ENCODE data around the gene MSX2.

The MSX2 gene

DNA sequence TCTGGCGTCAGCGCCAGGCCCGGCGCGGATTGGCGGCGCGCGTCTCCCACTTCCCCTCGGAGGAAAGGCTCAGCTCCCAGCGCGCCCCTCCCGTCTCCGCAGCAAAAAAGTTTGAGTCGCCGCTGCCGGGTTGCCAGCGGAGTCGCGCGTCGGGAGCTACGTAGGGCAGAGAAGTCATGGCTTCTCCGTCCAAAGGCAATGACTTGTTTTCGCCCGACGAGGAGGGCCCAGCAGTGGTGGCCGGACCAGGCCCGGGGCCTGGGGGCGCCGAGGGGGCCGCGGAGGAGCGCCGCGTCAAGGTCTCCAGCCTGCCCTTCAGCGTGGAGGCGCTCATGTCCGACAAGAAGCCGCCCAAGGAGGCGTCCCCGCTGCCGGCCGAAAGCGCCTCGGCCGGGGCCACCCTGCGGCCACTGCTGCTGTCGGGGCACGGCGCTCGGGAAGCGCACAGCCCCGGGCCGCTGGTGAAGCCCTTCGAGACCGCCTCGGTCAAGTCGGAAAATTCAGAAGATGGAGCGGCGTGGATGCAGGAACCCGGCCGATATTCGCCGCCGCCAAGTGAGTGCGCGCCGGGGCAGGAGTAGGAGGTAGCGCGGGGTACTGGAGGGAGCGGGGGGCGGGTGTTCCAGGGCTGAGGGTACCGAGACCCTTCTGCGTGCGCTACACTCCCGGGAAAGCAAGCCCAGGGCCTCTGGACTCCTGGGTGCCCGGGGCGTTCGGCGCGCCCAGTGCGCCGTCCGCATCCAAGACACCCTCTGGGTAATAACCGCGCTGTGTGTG lies at the start of gene MSX2:
Gene MSX2 (plus strand): TSS at position 99 of the 777 bp plus-strand sequence. CDS start 78 bp downstream, at position 177.
- no peak for DNase-seq

DNA sequence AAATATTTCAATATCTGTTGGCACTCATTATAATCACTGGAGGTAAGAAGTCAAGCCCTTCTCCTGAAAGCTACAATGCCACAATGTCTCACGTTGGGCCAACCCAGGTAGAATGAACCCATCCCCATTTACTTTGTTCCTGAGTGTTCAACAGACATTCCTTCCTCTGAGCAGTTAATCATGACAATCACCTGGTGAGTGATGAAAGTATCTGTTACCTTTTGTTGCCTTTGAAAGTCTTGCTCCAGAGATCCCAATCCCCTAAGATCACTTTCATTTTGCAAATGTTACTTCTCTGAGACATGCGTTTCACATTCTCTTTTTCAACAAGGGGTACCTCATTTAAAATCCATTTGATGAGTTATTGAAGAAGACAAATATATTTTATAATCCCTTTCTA lies 49.3 kb upstream of the MSX2 start:
- DNase-seq: no peak

DNA sequence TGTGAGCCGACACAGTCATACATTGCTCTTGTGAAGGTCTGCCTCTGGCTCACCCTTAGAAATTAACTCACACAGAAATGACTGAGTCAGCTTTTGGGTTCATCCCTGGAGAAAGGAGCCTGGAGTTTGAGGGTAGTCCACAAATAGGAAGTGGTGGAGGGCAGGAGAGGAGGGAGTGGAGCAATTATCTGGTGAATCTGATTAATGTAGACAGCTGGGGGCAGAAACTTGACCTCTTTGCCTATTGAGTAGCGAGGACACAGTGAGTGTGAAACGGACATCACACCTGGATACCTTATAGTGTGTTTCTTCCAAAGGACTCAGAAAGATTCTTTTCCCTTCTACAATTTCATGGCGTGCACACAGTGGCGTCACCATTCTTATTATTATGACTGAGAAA lies 48.5 kb upstream of the MSX2 start:
- DNase-seq: no peak

DNA sequence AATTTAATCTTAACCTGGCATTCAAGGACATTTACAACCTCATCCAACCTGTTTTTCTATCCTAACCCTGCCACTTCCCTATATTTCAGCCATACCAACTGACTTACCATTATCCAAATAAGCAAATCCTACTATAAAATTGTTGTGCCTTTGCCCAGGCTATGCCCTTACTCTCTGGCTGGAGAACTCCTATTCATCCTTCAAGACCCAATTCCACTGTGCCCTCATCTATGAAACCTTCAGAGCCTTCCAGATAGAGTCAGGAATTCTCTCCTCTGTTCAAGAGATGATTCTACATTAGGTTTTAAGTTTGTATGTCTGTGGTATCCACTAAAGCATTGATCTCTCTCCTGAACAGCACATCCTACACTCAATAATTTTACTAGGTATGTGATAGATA lies 46.3 kb upstream of the MSX2 start:
- DNase-seq: no peak

DNA sequence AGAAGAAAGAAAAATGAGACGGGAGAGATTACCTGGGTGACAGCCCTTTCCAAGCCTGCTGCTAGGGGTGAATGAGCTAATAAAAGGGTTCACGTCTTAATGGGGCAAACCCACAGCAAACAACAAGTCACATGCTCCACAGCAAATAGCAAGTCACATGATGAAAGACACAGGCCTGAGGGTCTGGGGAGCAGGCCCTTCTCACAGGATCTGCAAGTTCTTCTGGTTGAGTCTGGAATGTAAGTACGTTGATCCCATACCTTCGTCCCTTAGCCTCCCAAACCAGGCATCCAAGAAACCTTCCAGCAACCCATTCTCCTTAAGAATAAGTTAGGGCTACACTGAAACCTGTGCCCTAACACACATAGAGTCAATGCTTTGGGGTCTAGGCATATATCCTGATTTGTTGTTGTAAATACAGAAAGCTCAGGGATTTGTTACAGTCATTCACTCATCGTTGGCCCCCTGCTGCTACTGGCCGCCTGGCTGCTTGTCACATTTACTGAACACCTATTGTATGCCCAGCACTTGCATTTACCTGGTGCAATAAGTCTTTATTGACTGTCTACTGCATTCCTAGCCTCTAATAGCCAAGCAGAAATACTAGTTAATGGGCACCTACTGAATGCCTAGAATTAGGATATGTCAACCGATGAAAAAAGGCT lies 43.3 kb upstream of the MSX2 start:
- DNase-seq: no peak

DNA sequence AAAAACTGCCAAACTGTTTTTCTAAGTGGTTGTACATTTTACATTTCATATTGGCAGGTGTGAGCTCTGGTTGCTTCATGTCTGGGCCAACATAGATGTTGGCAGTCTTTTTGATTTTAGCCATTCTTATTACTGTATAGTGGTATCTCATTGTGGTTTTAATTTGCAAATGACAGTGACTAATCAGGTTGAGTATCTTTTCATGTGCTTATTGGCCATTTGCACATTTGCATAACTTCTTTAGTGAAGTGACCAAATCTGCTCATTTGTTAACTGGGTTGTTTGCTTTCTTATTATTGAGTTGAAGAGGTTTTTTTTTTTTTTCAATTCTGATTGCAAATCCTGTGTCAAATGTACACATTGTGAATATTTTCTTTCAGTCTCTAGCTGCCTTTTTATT lies 36.9 kb upstream of the MSX2 start:
- no peak for DNase-seq

DNA sequence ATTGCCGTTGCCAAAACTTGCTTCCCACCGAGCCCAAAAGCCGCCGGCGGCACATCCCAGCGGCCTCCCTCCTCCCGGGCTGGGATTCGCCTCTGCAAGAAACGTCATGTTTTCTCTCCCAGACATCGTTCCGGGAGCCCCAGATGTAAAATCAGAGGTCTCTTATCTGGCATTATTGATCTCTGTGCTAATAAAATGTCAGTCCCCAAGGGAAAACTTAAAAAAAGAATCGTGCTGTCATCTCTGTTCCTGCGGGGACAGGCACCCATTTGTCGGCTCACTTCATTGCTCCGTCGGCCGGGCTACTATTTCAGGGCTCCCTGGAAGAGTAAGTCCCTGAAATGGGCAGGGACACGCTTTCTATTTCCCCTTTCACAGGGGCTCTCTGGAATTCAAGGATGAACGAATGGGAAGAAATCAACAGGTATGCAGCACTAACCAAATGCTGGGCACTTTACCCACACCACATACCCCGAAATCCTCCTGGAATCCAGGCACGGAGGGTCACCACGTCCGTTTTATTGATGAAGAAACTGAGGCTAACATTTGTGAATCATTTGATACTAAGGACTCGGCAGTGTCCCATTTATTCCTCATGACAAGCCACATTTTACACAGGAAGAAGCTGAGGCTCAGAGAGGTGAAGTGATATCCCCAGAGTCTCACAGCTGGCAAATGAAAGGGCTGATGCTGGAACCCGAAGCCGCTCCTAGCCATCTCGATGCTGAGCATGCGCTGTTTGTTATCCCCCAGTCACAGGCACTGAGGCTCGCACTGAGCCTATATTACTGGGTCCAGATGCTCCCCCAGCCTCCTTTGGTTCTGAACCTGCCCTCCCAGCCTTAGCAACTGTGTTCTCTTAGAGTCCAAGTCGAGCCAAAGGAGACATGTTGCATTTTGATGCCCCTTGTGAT lies 35.7 kb upstream of the MSX2 start:
- DNase-seq: no peak

DNA sequence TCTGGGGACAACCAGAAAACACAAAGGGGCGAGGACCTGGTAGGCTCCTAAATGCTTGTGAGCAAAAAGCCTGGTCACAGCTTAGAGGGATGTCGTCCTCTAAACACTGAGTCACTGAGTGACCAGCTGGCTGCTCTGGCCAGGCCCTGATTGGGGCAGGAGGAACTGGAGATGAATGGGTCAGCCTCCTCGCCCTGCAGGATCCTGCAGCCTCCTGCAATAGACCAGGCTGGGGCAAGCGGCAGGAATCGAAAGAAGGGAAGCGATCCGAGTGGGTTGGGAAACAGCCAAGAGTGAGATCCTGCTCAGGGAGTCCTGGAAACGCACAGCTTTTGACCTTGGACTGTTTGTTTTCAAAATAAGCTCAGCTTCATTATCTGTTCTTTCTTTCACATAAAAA lies 34.1 kb upstream of the MSX2 start:
- no peak for DNase-seq

DNA sequence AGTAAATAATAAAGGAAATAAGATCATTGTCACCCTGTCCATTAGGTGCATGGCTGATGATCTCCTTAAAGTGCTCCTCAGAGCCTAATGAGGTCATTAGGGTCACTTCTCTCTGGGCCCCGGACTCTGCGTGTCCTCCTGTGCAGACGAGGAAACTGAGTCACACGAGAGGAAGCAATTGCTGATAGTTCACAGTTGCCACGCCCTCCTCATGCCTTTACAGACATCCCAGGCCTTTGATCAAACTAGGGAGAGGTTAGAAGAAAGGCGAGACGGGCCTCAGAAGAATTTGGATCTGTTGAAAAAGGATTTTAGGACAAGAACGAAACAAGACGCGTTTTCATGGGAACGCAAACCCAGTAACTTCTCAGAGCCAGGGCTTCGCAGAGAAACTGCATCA lies 32.0 kb upstream of the MSX2 start:
- DNase-seq: no peak

DNA sequence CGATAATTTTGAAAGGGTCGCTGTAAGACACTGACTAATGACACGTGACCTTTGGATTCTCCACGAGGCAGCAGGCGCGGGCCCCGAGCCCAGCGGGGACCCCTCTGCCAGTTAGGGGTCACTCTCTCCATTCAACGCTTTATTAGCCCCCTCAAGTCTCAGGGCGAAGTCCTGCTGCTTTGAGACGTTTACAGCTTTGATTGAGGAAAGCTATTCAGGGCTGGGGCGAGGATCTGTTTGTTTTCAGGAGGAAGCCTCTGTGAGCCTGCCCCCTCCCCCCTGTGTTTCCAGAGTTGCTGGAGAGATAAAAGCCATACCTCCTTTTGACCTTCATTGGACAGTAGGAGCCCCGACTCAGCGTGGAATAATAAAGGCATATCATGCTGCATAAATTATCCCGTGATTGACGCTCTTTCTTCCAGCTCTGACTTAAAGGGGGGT lies 31.4 kb upstream of the MSX2 start:
- no peak for DNase-seq

DNA sequence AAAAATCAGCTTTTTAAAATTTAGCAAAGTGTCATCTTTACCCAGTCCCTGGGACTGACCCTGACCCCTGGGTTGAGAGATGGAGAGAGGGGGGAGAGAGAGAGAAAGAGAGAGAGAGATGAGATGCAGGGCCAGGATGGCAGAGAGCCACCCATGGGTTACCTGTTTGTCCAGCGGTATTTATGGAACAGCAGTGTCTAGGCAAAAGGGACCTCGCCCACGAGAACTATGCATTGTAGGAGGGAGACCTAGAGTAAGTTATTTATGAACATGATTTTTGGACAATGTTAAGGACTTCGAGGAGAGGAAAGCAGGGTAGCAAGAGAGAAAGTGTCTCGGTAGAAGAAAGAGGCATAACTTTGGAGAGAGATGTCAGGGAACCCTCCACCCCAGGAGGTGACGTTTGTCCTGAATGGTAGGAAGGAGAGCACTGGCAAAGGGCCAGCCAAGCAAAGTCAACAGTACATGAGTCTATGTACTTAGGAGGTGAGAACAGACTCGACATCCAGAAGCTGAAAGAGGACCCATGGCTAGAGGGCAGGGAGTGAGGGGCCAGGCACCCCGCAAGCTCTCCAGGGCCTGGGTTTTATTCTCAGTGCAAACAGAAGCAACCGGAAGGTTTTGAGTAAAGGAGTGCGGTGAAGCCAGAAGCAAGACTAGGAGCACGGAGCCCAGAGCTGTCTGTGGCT lies 30.5 kb upstream of the MSX2 start:
- no peak for DNase-seq

DNA sequence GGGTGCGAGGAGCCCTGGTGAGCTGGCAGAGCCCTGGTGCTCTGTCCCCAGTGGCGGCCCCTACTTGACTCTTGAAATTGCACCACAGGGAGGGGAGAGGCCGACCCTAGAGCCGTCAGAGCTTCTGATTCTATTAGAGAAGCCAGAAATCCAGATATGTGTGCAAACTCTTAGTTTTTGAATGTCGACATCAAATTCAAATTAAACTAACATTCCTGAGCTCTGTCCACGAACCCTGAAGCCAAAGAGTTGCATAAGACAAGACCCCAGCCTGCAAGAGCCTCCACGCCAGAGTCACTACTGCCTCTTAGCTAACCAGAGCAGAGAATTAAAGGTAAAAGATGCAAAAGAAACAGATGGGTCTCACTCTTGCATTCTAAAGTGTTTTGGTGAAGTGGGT lies 29.8 kb upstream of the MSX2 start:
- DNase-seq: no peak

DNA sequence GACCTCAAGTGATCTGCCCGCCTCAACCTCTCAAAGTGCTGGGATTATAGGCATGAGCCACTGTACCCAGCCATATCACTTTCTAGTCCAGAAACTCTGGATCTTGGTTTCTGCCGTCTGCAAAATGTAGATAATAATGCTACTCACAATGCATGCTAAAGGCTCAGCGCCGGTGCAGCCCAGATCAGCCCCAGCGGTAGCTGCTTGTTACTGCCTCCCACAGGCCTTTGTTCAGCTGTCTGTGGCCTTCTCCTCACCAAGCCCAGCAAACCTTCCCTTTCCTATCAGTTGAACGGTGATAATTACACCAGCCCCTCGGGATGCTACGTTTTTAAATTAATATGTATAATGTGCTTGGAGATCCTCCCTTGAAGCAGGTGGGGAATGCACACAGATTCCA lies 26.2 kb upstream of the MSX2 start:
- no peak for DNase-seq

DNA sequence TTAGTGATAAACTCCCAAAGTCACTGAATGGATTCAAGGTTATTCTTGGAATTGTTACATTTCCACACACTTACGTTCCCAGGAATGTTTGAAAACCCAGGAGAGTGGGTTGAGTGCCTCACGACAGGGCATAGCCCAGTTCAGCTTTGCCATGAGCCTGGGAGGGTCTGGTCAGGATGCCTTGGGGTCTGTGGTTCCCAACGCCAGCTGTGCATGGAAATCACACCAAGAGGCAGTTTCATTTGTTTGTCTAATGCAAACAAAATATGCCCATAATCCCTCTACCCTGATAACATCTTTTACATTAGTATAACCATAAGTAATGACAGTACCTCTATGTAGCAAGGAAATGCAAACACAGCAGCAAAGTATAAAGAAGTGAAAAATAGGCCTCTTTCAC lies 25.3 kb upstream of the MSX2 start:
- DNase-seq: no peak

DNA sequence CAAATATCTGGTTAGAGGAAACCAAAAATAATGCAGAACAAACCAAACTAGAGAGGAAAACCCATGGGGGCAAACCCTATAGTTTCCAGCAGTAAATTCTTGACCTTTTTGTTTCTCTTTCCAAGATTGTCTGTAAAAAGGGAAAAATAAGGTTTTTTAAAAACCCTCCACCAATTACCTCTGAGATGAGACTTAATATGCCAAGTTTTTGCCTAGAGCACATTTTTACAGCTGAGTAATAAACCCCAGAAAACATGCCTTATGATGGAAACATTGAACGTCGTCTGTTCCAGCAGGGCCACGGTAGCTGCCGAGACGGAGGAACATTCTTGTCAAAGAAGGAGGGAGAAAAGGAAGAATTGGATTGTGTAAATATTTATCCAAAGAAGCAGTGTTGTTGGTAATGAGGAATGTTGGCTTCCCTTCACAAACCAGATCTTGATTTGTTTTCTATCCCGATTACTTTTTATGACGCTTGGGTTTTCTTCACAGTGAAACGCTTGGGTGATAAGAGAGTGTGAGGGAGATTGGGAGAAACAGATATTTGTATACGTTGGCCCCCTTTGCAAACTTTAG lies 17.3 kb upstream of the MSX2 start:
- DNase-seq: no peak

DNA sequence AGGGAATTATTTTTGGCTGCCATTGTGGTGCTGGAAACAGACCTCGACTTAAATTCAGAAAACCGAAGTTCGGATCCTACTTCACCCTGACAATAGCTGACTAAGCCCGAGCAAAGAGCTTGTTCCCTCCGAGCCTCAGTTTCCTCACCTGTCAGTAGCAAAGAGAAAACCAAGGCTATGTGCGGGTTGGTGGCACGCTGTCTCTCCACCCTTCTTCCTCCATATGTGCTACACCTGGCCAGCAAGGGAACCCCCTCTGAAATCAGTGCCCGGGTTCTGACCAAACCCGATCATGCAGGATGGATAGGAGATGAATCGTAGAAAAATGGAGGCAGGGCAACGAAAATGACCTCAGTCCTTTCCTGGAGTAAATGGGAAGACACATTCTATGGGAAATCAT lies 16.7 kb upstream of the MSX2 start:
- DNase-seq: no peak

DNA sequence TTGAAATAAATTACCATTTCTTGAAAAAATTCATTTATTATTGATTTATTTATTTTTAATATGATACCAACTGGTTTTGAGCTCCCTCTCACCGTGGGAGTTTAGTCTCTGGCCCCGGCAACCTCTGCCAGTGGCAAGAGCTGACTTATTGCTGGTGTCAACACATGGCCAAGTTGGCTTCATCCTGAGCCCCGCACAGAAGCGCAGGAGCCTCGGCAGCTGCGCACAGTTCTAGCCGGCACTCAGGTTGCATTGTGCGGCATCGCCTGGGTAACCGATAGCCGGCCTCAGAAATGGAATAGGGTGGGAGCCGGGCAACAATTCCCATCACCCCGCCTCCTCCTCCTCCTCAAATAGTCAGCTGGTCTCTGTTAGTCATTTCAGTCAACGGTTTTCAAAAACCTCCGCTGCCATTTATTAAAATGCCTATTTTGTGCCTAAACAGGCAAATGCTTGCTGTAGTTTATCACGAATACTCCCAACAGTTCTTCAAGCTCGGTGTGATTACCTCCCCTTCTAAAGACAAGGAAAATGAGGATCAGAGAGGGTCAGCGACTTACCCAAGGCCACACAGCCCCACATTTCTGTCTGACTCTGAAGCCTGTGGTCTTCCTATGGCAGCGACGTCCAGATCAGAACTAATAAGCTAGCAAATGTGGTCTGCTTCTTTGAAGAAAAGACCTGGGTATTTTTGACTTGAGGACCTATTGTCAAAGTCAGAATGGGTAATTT lies 15.7 kb upstream of the MSX2 start:
- no peak for DNase-seq

DNA sequence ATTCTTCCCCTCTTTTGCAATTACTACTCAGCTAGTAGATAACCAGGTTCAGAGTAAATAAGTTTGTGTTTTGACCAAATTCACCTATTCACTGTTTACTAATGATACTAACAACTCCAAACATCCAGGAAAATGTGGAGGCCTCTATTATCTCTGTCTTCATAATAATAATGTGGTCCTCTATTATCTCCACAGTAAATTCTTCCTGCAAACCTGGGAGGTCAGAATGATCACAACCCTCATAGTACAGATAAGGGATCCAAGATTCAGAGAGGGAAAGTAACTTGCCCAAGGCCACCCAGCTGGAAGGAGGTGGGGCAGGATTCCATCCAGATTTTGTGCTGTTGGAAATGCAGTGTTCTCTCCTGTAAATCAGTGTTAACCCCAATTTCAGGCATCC lies 9.6 kb upstream of the MSX2 start:
- DNase-seq: no peak

DNA sequence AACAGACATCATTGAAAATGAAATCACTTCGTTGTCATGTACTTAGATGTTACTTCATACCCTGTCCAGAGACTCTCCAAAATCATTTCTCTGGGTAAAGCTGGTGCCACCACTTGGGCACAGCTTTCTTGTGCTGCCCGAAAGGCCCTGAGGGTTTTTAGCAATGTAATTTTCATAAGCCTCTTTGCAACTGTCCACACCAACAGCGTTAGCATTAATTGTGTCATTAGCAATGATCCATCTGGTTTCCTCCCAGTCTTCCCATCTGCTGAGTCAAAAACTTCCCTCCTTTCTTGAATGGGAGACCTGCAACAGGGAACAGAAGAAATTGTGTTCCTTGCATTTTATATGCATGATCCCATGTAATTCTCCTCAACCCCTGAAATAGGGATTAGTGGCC lies 8.6 kb upstream of the MSX2 start:
- no peak for DNase-seq

DNA sequence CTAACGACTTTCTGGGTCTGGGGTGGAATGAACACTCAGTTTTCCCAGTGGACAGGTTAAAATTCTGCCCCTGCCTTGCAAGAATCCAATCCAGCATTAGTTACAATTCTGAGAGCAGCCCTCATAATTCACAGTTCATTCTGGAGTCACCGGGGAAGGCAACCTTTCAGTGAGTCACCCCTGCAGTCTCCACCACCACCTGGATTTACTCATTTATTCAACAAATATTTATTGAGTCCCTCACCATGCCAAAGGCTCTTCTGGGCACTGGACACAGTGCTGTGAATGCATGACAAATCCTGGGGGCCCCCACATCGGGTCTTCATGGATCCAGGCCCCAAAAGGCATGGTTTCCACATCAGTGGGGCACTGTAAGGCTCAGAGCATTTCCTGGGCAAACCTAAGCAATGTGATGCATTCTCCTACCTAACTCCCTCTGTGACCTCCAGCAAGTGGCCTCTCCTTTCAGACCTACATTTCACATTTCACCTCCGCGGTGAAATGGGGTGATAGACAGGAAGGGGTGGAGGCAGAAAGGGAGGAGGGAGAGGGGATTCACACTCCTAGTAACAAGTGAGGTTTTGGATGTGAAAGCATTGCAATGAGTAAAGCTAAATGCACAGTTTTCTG lies 6.4 kb upstream of the MSX2 start:
- no peak for DNase-seq

DNA sequence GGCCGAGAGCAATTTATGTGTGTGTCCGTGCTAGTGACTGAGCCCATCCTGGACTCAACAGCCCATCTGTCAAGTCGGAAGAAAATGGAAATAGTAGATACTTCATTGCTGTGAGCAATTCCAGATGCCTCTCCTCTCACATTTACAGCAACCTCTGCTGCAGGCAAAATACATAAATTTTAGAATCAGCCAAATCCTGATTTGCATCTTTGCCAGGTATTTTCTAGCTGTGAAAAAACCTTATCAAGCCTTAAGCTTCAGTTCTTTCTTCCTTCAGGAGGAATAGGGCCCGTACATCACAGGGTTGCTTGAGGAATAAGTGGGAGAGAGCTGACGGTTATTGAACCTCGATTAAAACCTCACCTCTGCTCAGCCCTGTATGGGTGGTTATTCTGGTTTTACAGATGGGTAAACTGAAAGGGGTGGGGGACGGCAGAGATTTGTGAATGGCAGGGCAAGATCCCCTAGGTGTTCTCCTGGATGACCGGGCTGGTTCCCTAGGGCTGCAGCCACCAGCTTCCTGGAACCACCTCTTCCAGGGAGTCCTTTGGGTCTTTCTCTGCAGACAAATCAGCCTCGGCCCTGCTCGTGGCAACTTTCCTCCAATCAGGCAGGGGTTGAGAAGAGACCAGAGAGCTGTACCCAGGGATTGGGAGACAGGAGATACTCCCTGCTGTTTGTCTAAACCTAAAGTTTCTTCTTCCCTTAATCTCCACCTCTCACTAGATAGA lies 5.3 kb upstream of the MSX2 start:
- DNase-seq: no peak

Measured in activated CD4-positive, CD25-positive, alpha-beta regulatory T cell (primary cell).